C4-2B (cell line): ENCODE results near the gene OR2W3.

Source experiments
- CTCF ChIP-seq: fragments of 450-650 bp; conservative IDR thresholded peaks from 2 replicates; pipeline ENCODE4 v1.5.1; 2017; ENCODE audit warnings: mild to moderate bottlenecking
- ZFX ChIP-seq: fragments of 450-650 bp; IDR thresholded peaks from 2 replicates; pipeline ENCODE4 v1.6.1; 2017

- TF ChIP-seq CTCF: no peak
- TF ChIP-seq ZFX: no peak
These were observed 11.2 kb downstream of the OR2W3 start for GRCh38 chr1:247906504-247907047.
